Adrenal gland (tissue), 5 donors: ENCODE data around the gene PSKH1.

Experiments used
- POLR2A ChIP-seq, 2 donors: fragments of 450-650 bp; IDR thresholded peaks; one replicate each; pipeline ENCODE4 v1.6.1; 2017; ENCODE audit warnings: antibody characterized with exemption in 2 of 2, mild to moderate bottlenecking in 2 of 2, moderate library complexity in 1 of 2
- TF ChIP-seq, protein P1 (sequence below), 6 experiments: fragments of 450-650 bp in 4 of 6; fragments of 200-600 bp in 2 of 6; sonication (generic) in 1 of 6; IDR thresholded peaks; 1 replicate in 5 of 6; 2 replicates in 1 of 6; pipeline versions ENCODE4 v1.5.1 to v1.8.0; 2016 to 2021; ENCODE audit warnings: antibody characterized with exemption in 6 of 6, mild to moderate bottlenecking in 2 of 6, moderate library complexity in 1 of 6
- donor health status: DM: no; HTN: no; CAD: no.

DNA sequence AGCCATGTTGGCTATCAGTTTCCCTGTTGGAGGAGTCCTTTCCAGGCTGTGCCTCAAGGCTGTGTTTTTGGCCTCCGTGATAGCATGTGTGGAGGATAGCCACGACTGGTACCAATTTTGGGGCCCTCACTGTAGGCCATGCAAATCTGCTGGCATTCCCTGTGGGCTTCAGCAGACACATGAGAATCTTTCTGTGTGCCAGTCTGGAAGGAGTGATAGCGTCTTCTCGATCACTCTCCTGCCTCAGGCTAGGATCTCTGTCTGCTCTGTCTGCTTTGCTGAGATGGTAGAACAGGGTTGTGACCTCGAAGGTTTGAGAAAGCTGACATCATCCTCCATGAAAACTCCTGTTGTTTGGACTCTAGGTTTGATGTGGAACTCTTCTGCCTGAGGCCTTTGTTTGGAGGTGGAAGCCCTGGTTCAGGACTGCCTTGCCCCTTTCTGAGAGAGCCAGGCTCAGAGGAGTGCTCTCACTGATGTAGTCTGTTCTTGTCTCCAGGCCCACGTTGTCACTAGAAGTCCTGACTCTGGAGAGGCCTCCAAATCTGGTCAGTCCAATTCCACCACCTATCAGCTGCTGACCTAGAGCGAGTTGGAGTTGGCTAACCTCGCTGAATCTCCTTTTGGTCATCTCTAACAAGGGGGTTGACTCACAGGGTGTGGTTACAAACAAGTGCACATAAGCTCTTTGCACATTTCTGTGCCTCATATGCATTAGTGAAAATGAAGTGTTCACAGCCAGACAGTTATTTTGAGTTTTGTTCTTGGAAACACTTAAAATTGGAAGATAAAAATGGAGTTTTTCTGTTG is 32.3 kb upstream of the PSKH1 start:
- TF ChIP-seq, protein P1, sequence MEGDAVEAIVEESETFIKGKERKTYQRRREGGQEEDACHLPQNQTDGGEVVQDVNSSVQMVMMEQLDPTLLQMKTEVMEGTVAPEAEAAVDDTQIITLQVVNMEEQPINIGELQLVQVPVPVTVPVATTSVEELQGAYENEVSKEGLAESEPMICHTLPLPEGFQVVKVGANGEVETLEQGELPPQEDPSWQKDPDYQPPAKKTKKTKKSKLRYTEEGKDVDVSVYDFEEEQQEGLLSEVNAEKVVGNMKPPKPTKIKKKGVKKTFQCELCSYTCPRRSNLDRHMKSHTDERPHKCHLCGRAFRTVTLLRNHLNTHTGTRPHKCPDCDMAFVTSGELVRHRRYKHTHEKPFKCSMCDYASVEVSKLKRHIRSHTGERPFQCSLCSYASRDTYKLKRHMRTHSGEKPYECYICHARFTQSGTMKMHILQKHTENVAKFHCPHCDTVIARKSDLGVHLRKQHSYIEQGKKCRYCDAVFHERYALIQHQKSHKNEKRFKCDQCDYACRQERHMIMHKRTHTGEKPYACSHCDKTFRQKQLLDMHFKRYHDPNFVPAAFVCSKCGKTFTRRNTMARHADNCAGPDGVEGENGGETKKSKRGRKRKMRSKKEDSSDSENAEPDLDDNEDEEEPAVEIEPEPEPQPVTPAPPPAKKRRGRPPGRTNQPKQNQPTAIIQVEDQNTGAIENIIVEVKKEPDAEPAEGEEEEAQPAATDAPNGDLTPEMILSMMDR (IDR thresholded peaks at IDR 0.05): no peak
- no peak for TF ChIP-seq POLR2A (IDR thresholded peaks at IDR 0.05)
